Type B pancreatic cell (in vitro differentiated cells): ENCODE data around the gene KLHL36. TPM values are rescaled to one million over a fixed set of nuclear protein-coding genes. Genes with fewer than 3 reads are reported as not detected.

Experiments
- DNase-seq: peaks from one replicate; pipeline ENCODE4 v3.0.0; 2021; ENCODE audit warnings: mixed read lengths; ENCODE audit not compliant: unreplicated experiment; ENCODE audit errors: extremely low spot score
- H3K27ac Mint-ChIP-seq: 2 replicates; pipeline ENCODE4 v1.8.0; 2021; ENCODE audit warnings: mild to moderate bottlenecking, mixed read lengths
- H3K27me3 Mint-ChIP-seq: 2 replicates; pipeline ENCODE4 v1.8.0; 2021; ENCODE audit warnings: mixed read lengths
- H3K36me3 Mint-ChIP-seq: 2 replicates; pipeline ENCODE4 v1.8.0; 2021; ENCODE audit warnings: mixed read lengths
- H3K4me1 Mint-ChIP-seq: one replicate; pipeline ENCODE4 v1.8.0; 2021; ENCODE audit warnings: mixed read lengths; ENCODE audit not compliant: unreplicated experiment
- H3K4me3 Mint-ChIP-seq: 2 replicates; pipeline ENCODE4 v1.8.0; 2021; ENCODE audit warnings: mild to moderate bottlenecking, mixed read lengths
- H3K9me3 Mint-ChIP-seq: 2 replicates; pipeline ENCODE4 v1.8.0; 2021; ENCODE audit warnings: mixed read lengths
- long read RNA-seq: library from polyadenylated mRNA; unstranded; transcript quantifications from one replicate; pipeline ENCODE4 v2.0.0, GENCODE V29; 2020
- total RNA-seq: library from RNA; stranded (reverse); gene quantifications from 2 replicates; pipeline ENCODE4 v1.2.1, GENCODE V29; 2021; ENCODE audit warnings: low replicate concordance
- TF ChIP-seq, protein P1 (sequence below): fragments of 200-600 bp; sonication (generic); conservative IDR thresholded peaks from 2 replicates; pipeline ENCODE4 v1.5.0; 2021; ENCODE audit warnings: antibody characterized with exemption, mild to moderate bottlenecking

KLHL36 gene
- 40.3 and 64.7 TPM in 2 replicates for total RNA-seq
- long read RNA-seq, partial matches to known transcripts, result 1 of 11 reads
- long read RNA-seq, other reads (novel, unspliced or antisense), result 10 of 11 reads

DNA sequence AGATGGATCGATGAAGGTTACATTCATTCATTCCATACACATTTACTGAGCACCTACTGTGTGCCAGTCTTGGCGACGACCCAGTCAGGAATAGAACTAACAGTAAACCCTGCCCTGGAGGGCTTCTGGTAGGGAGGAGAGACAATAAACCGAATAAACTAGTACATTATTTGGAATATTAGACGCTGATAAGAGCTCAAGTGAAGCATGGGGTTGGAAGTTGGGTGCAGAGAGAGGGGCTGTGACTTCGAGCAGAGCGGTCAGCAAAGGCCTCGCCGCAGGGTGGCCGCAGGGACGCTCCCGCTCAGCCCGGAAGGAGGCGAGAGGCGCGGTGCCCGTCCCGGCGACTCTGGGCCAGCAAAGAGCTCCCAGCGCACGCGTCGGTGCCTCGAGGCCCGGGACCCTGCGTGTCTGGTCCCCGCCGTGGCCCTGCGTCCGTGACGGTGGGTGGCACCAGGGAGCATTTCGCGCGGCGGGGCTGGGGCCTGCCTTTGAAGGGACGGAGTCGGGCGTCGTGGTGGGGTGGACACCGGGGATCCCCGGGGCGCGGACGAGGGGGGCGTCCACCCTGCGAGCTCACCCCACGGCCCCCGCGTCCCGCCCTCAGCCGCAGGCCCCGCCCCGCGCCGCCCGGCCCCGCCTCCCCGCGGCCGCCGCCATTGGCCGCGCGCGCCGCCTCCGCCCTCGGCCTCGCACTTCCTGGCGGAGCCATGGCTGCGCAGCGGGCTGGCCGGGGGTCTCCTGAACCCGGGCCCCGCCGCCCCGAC, at the start of gene KLHL36:
TSS of gene KLHL36 (plus strand) at position 684 of the 767 bp plus-strand sequence. CDS start 2,357 bp downstream, outside the sequence.
- peaks cover 5% of the 10 kb centered on the region for H3K36me3 Mint-ChIP-seq
- DNase-seq, result peak; percentile 79
- peak within 1 kb of the TSS; percentile 86 for H3K27ac Mint-ChIP-seq
- TF ChIP-seq, protein P1, sequence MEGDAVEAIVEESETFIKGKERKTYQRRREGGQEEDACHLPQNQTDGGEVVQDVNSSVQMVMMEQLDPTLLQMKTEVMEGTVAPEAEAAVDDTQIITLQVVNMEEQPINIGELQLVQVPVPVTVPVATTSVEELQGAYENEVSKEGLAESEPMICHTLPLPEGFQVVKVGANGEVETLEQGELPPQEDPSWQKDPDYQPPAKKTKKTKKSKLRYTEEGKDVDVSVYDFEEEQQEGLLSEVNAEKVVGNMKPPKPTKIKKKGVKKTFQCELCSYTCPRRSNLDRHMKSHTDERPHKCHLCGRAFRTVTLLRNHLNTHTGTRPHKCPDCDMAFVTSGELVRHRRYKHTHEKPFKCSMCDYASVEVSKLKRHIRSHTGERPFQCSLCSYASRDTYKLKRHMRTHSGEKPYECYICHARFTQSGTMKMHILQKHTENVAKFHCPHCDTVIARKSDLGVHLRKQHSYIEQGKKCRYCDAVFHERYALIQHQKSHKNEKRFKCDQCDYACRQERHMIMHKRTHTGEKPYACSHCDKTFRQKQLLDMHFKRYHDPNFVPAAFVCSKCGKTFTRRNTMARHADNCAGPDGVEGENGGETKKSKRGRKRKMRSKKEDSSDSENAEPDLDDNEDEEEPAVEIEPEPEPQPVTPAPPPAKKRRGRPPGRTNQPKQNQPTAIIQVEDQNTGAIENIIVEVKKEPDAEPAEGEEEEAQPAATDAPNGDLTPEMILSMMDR, result peak; percentile 35
- peaks cover 17% of the 10 kb centered on the region for H3K4me1 Mint-ChIP-seq
- H3K27me3 Mint-ChIP-seq, result peaks cover 7% of the 10 kb centered on the region
- H3K4me3 Mint-ChIP-seq, result peak within 1 kb of the TSS; percentile 87
- H3K9me3 Mint-ChIP-seq, result no peaks in the 10 kb centered on the region

DNA sequence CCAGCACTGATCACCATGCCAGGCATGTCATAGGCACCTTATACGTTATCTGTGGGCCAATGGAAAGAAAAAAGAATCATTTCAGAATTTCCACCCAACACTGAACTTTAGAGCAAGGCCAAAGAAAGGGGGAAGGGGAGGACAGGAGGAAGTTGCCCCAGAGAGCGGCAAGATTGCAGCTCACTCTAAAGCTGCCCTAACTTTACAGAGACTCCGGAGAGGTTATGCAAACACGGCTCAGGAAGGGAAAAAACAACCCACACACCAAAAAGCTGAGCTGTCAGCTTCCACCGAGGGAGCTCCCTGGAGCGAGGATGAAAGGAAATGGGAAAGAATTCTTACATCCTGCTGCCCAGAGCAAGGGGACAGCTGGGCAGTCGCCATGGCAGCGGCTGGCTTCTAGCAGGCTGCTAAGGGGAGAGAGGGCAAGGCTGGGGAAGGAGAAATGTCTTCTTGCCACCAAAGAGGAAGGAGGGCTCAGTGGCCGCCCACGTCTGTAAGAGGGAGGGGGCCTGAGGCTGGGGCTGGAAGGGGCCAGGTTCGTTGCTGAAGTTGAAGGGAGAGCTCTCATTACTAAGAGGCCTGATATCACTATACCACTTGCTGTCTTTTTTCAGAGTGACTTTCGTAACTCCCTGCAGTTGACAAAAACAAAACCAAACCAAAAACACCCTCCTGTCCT, 48.6 kb upstream of the KLHL36 start:
- peak overlapping the region; percentile 79 for H3K27ac Mint-ChIP-seq
- no peak for DNase-seq
- peaks cover 5% of the 10 kb centered on the region for H3K36me3 Mint-ChIP-seq
- H3K27me3 Mint-ChIP-seq, result no peaks in the 10 kb centered on the region
- peaks cover 68% of the 10 kb centered on the region for H3K4me1 Mint-ChIP-seq
- peak overlapping the region; percentile 68 for H3K4me3 Mint-ChIP-seq
- TF ChIP-seq, protein P1, result no peak
- H3K9me3 Mint-ChIP-seq, result no peaks in the 10 kb centered on the region

DNA sequence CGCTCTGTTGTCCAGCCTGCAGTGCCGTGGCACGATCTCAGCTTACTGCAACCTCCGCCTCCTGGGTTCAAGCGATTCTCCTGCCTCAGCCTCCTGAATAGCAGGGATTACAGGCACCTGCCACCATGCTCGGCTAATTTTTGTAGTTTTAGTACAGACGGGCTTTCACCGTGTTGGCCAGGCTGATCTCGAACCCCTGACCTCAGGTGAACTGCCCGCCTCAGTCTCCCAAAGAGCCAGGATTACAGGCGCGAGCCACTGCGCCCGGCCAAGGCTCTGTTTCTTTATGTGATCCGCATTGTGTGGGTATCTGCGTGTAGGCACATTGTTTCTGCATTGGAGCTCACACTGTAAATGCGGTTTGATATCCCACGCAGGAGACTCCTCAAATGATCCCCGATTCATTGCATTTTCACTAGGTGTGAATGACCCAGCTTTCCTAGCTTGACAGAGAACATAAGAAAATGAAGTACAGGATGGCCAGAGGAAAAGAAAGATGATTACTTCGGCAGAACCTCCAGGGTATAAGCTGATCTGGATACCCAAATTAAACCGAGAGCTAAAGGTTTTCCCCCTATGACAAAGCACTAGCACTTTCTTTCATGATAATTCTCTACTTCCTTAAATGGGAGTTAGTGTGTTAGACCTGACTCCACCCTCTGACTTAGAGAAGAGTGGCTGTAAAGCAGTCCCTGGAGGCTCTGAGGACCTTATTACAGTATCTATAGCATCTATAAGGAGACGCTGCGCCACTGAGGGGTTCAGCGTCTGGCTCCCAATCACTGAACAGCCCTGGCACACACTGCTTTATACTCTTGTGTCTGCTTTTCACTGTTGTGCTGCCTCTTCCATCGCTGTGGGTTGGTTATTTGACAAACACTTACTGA, 47.7 kb upstream of the KLHL36 start:
- Mint-ChIP-seq H3K4me1 (peaks cover 62% of the 10 kb centered on the region), H3K36me3 (peaks cover 5% of the 10 kb centered on the region), H3K27me3 (no peaks in the 10 kb centered on the region), H3K27ac (peak overlapping the region; percentile 53), H3K9me3 (no peaks in the 10 kb centered on the region), H3K4me3 (peak overlapping the region; percentile 49)
- DNase-seq, result no peak
- TF ChIP-seq, protein P1, result no peak

DNA sequence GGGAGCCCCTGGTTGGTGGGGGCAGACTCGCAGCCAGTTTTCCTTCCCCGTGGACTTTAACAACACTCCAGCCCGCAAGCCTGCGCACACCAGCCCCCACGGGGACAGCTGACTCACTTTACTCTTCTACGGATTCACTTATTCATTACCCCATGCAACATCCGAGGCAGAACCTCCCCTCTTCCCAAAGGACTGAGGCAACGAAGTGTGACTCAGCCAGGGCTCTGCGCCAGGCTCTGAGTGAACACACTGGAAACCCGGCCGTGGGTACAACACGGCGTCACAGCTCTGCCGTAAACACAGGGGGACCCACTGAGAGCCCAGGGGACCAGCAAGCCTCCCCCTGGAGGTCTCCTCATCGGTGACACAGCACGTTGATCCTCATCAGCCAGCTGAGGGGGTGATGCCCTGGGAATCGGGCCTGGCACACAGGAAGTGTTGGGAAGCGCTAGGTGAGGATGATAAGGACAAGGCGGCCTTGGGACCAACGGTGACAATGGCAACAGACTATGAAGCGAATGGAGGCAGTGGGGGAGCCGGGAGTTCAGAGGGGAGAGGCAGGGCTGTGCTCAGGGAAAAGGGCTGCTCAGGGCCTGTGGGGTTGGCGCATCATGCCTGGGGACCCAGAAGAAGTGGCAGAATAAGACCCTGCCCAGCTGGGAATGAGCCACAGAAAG, 45.0 kb upstream of the KLHL36 start:
- no peaks in the 10 kb centered on the region for H3K9me3 Mint-ChIP-seq
- H3K4me3 Mint-ChIP-seq, result no peak overlapping the region
- peaks cover 15% of the 10 kb centered on the region for H3K36me3 Mint-ChIP-seq
- peak overlapping the region; percentile 46 for H3K27ac Mint-ChIP-seq
- peaks cover 53% of the 10 kb centered on the region for H3K4me1 Mint-ChIP-seq
- TF ChIP-seq, protein P1, result no peak
- no peak for DNase-seq
- no peaks in the 10 kb centered on the region for H3K27me3 Mint-ChIP-seq

DNA sequence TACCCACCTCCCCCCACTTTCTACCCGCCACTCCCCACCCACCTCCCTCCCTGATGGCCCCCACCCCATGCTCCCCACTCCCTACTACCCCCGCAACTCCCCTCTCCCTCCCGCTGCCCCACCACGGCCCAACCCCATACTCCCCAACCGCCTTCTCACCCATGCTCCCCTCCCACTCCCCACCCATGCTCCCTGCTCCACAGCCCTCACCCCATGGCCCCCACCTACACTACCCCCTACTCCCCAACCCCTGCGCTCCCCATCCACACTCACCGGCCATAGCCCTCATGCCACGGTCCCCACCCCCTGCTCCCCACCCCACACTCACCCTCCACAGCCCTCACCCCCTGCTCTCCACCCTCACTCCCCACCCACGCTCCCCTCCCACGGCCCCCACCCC, 44.4 kb upstream of the KLHL36 start:
- no peak overlapping the region for H3K27ac Mint-ChIP-seq

More for the DNA sequence above, 44.4 kb upstream of the KLHL36 start:
- no peak overlapping the region for H3K4me3 Mint-ChIP-seq
- H3K4me1 Mint-ChIP-seq, result peaks cover 54% of the 10 kb centered on the region
- TF ChIP-seq, protein P1, result no peak
- no peaks in the 10 kb centered on the region for H3K9me3 Mint-ChIP-seq
- H3K27me3 Mint-ChIP-seq, result no peaks in the 10 kb centered on the region
- no peak for DNase-seq
- peaks cover 16% of the 10 kb centered on the region for H3K36me3 Mint-ChIP-seq
